ENCODE results near the gene CHD9. TPM values are rescaled to one million over a fixed set of nuclear protein-coding genes. Genes with fewer than 3 reads are reported as not detected.
"Not testable (repeated sequence)": the region's sequence is repeated elsewhere in the genome, so short reads cannot be mapped to it uniquely, and the experiment has no call there.

Gene CHD9
- total RNA-seq, 1 donor from 2014 or later: 167 TPM

GRCh38 chr16:53074296-53074695, 19.5 kb downstream of the CHD9 start:
- DNase-seq (ENCODE audit: low spot score in 2 of 2); FAIRE-seq: not testable (repeated sequence)

DNA sequence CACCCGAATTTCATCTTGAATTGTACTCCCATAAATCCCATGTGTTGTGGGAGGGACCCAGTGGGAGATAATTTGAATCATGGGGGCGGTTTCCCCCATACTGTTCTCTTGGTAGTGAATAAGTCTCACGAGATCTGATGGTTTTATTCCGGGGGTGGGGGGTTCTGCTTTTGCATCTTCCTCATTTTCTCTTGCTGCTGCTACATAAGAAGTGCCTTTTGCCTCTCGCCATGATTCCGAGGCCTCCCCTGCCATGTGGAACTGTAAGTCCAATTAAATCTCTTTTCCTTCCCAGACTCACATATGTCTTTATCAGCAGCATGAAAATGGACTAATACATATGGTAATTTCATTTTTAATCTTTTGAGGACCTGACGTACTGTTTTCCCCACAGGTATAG, 20.7 kb downstream of the CHD9 start:
- not testable (repeated sequence) for DNase-seq (ENCODE audit: low spot score in 2 of 2); FAIRE-seq

DNA sequence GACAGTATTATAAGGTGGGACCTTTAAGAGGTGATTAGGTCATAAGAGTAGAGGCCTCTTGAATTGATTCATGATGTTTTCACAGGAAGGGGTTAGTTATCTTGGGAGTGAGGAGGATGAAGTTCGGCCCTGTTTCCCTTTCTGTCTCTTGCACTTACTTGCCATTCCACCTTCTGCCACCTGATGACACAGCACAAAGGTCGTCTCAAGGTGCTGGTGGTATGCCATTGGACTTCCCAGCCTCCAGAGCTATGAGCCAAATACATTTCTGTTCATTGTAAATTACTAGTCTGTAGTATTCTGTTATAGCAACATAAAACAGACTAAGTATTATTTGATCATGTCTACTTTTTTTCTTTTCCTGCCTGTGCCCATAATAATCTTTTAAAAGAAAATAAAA, 23.5 kb downstream of the CHD9 start:
- FAIRE-seq: no peak

DNA sequence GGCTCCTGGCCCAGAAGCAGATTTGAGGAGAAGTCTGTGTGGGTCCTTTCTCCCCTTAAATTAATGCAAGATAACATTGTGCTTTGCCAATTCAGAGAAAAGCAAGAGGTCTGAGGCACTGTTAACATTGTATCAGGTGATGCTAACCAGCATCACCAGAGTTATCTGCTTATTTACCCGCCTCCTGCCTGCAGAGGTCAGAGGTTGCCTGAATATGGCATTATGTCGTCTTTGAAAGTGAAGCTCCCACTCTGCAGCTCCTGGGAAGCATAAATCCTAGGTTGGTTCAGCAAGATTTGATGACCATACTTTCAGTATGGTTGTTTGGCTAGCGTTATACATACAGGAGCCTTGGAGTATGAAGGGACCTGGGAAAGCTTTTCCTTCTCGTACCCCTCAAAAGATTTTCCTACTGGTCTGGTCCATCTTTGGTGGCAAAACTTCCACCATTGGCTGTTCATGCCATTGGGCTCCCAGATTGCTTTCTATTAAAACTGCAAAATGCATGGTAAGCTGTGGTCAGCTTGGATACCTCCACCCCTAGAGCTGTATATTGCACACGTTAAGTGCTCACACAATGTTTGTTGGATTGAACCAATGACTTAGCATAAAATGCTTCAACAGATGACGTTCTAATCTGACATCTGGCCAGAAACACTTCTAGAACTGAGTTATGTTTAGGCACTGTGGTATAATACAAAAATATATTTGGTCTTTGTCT, 24.1 kb downstream of the CHD9 start:
- no peak for DNase-seq (ENCODE audit: low spot score in 2 of 2)
- no peak for FAIRE-seq

More for the DNA sequence above, 23.5 kb downstream of the CHD9 start:
- DNase-seq (ENCODE audit: low spot score in 2 of 2): no peak

DNA sequence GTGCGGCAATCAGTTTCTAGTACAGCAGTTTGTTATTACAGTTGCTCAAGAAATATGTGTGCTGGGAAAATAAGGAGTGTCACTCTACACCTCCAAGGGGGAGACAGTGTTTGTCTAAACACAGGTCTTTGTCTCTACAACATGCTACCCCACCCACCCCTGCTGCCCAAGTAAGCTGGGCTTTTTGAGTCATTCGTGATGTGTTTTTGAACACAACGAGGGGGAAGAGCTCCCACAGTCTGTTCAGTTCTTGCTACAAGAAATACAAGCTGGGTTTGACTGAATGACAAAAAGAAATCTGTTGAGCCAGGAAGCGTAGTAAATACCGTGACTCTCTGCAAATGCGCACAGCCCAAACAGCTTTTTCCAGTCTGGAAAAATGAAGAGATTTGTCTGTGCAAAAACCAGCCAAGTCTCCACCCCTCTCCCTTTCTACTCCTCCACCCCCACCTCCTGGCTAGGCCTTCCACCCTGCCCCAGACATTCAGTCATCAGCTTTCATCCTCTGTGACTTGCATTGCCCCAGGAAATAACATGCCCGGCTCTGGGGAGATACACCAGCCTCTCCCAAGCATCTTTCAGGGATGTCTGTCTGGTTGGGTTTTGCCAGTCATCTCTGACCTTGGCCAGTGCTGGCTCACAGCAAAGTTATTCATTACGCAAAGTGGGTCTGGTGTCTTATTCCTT, 25.7 kb downstream of the CHD9 start:
- DNase-seq (ENCODE audit: low spot score in 2 of 2) (no peak), FAIRE-seq (no peak)

- DNase-seq (ENCODE audit: low spot score in 2 of 2) (no peak), FAIRE-seq (no peak)
Observed at GRCh38 chr16:53081032-53081424, 26.2 kb downstream of the CHD9 start.

GRCh38 chr16:53081686-53082407, 27.1 kb downstream of the CHD9 start:
- FAIRE-seq: no peak
- DNase-seq (ENCODE audit: low spot score in 2 of 2): no peak

GRCh38 chr16:53082509-53082908, 27.7 kb downstream of the CHD9 start:
- FAIRE-seq (no peak), DNase-seq (ENCODE audit: low spot score in 2 of 2) (no peak)

- no peak for DNase-seq (ENCODE audit: low spot score in 2 of 2)
- FAIRE-seq: no peak
Observed at GRCh38 chr16:53083119-53083518, 28.3 kb downstream of the CHD9 start.

DNA sequence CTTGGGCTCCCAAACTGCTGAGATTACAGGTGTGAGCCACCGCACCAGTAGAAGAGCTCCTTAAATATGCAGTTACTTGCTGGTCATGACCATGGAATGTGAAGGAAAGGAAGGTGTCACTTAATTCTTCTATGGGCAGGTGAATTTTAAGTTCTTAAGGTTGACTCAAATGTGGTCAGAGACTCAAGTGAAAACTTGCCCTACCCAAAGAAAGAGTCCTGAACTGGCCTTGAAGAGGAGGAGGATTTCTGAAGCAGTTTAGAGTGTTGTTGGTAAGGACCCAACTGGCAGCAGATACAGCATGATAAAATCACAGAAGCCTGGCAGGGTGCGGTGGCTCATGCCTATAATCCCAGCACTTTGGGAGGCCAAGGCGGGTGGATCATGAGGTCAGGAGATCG, 29.4 kb downstream of the CHD9 start:
- no peak for DNase-seq (ENCODE audit: low spot score in 2 of 2)
- no peak for FAIRE-seq

DNA sequence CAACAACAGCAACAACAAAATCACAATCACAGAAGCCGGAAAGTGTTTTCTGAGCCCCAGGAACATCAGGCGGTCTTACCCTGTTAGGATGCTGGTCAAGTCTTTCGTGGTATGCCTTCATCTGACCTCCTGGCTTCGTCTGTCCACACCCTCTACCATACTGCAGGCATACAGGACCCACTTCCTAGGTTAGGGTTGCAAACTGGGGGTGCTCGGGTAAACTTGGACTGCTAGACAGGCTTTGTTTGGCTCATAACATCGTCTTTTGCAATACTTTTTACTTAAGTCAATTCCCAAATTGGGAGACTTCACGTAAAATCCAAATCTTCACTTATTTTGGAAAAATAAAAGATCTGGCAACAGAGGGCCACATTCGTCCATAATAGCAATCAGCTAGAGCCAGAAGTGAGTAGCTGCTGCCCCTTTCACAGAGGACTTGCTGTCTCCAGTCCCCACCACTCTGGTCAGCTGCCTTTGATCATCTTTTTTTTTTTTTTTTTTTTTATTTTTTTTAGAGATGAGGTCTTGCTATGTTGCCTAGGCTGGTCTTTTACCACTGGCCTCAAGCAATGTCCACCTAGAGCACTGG, 30.0 kb downstream of the CHD9 start:
- FAIRE-seq (no peak), DNase-seq (ENCODE audit: low spot score in 2 of 2) (no peak)

DNA sequence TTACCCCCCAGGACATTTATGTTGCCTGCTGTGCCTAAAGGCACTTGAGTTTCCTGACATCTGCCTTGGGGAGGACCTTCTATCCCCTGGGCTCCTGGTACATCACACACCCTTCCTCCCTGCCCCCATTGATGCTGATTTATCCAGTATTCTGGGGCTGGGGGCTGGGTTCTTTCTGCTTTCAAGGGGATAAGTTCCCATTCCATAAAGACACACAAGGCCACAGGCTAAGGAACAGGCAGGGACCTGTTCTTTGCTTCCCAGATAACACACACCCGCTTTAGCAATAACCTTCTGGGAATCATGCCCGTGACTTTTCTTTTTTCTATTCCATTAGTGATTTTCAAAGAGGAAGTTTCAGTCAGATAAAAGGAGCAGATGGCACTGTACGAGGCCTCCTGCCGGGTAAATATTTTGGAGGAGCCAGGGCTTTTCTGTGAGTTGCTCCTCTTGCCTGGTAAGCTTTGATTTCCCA, 30.6 kb downstream of the CHD9 start:
- no peak for DNase-seq (ENCODE audit: low spot score in 2 of 2)
- FAIRE-seq: no peak

- no peak for DNase-seq (ENCODE audit: low spot score in 2 of 2)
Observed at GRCh38 chr16:53085931-53086421, 31.2 kb downstream of the CHD9 start.

GRCh38 chr16:53087101-53087500, 32.3 kb downstream of the CHD9 start:
- FAIRE-seq: no peak
- DNase-seq (ENCODE audit: low spot score in 2 of 2): no peak

More at GRCh38 chr16:53085931-53086421, 31.2 kb downstream of the CHD9 start:
- FAIRE-seq: no peak

DNA sequence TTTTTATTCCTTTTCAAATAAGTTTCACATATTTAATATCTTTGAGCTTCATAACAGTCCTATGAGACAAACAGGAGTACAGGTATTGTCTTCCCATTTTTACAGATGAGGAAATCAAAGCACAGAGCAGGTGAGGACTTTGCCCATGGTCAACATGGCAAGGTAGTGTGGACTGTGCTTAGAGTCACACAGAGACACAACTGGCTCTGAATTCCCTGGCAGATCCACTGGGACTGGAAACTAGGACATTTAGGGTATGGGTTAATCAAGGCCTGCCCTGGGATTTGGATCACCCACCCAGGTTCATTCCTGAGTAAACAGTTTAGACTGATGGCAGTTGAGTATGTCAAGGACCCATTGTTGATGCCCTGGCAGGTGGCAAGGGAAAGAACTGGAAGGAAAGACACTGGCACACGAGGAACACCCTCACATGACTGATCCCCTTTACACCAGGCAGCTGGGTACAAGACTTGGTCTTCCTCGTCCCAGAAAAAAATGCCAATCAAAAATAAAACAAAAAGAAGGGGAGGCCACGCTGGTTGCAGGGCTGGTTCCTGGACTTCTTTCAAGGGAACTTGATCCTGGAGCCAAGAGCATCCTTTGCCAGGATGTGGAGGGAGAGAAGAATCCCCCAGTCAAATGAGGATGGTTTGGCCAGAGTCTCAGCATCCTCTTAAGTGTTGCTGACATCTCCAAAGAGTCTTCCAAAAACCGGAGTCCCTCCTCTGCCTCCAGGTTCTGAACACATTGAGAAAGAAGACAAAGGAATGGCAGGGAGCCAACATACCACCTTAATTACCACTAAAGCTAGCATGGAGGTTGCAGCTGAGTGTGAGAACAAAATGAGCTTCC, 34.9 kb downstream of the CHD9 start:
- FAIRE-seq (no peak), DNase-seq (ENCODE audit: low spot score in 2 of 2) (no peak)

DNA sequence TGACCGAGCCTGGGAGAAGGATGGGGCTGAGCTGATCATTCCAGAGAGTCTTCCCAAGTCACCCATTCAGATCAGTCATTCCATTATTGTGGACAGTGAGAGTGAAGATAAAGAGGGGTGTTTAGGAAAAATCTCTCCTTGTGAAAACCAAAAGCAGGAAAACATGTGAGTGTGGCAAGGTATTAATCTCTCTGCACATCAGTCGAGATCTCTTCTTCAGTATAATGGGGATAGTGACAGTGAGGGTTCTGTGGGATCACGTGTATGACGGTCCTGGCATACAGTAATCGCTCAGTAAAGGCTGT, 35.4 kb downstream of the CHD9 start:
- FAIRE-seq: no peak
- DNase-seq (ENCODE audit: low spot score in 2 of 2): no peak

- FAIRE-seq (no peak), DNase-seq (ENCODE audit: low spot score in 2 of 2) (peak; percentile 35 to 69)
Observed at GRCh38 chr16:53090591-53091411, 36.0 kb downstream of the CHD9 start.

DNA sequence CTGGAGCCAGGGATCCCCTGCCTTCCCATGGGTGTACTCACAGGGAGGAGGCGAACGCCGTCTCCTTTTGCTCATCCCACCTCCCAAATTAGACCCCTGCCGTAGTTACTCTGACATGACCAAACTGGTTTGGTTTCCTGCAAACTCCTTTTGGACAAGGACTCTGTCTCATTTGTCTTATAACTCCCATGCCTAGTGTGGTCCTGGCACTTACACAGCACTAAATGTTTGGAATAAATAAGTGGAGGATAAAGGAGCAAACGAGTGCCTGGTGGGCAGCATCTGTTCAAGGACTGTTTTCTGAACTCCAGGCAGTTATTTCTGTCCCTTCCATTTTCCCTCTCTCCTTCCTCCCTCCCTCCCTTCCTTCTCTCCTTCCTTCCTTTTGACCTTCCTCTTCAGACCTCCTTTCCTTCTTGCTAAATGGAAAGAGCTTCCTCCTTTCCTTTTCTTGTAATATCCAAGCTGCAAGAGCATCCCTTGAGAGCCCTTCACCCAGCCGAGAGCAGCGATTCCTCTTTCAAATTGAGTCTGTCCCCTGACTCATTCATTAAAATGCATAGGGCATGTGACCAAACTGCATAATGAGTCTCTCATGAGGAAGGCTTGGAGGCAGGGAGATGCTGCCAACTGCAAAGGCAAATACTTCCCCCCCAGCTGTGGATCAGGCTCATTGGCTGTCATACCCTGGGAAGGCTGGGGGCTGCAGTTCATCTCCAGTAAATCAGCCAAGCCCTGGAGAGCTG, 36.8 kb downstream of the CHD9 start:
- FAIRE-seq (no peak), DNase-seq (ENCODE audit: low spot score in 2 of 2) (peak; percentile 56 to 60)

Measured in frontal cortex (tissue), 4 donors.